Measurements from ENCODE around the gene USP37.
"Not testable (repeated sequence)": the region's sequence is repeated elsewhere in the genome, so short reads cannot be mapped to it uniquely, and the experiment has no call there.

Gene USP37

GRCh38 chr2:218554225-218554624, 13.9 kb downstream of the USP37 start:
- DNase-seq, result not testable (repeated sequence)

- no peak for DNase-seq
Measured at GRCh38 chr2:218547978-218548377, 20.2 kb downstream of the USP37 start.

- DNase-seq, result no peak
Measured at GRCh38 chr2:218547511-218547910, 20.6 kb downstream of the USP37 start.

DNA sequence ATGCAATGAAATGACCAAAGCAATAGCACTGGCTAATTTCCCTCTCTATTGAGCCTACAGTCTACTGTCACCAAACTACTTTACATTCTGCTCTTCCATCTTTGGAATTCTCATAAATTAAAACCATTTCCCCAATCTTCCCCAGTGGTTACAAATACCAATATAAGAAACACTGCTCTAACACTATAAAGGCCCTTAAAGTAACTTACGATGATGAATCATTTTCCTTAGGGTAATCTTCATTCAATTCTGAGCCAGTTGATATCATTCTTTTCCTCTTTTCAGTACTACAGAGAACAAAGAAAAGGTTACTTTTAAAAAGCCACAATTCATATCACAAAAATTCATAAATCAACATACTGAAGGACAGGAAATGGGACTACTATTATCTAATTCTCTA, 22.1 kb downstream of the USP37 start:
- no peak for DNase-seq

DNA sequence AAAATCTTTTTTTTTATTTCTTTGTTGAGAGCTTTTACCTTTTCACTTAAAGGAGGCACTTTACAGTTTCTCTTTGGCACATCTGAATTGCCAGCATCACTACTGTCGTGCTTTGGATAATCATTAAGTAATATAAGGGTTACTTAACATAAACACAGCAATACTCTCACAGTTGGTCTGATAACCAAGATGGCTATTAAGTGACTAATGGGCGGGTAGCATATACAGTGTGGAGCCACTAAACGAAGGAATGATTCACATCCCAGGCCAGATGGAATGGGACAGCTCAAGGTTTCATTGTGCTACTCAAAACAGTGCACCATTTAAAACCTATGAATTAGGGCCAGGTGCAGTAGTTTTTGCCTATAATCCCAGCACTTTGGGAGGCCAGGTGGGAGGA, 28.1 kb downstream of the USP37 start:
- no peak for DNase-seq

DNA sequence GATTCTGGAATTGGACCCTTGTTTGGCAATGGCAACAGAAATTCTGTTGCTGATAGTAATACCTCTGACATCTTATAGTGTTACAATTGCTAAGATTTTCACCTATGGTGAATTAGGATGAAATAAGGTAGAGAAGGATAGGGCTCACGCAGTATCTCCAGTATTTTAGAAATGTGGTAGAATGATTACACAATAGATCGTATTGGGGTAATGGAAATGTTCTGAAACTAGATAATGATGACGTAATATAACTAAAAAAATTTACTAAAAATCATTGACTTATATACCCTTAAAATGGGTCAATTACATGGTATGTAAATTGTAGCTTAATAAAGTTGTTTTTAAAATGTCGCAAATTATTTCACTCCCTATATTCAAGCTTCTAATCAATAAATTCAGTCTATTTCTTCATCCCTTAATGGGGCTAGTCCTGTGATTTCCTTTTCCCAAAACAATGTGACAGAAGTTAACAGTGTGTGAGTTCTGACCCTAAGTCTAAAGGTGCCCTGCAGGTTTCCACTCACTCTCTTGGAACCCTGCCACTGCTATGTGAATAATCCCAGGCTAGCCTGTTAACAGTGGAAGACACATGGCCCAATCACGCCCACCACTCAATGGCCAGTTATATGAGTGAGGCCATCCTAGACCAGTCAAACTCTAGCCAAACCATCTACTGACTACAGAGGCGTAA, 31.2 kb downstream of the USP37 start:
- DNase-seq, result no peak

DNA sequence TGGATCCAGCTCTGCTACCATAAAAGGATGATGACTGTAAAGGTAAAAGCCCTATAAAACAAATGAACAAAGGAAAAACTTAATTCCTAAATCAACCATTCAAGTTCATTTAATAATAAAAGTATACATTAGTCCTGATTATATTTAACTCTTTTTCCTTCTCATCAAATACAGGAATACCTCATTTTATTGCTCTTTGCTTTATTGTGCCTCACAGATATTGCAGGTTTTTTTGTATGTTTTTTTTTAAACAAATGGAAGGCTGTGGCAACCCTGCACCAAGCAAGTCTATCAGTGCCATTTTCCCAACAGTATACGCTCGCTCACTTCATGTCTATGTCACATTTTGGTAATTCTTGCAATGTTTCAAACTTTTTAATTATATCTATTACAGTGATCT, 38.2 kb downstream of the USP37 start:
- no peak for DNase-seq

GRCh38 chr2:218528409-218528808, 39.7 kb downstream of the USP37 start:
- DNase-seq, result not testable (repeated sequence)

DNA sequence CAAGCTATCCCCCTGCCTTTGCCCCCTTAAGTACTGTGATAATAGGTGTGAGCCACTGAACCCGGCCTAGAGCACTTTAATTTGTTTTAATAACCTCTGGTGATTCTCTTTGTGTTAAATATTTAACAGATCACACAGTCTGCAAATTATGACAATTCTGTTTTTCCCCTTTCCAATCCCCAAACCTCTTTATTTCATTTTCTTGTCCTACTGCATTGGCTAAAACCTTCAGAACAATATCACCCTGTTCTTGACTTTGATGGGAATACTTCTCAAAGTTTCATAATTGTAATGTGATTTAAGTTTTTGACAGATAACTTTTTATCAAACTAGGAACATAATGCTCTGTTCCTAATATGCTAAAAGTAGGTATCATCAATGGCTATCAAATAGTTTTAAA, 44.5 kb downstream of the USP37 start:
- no peak for DNase-seq

- no peak for DNase-seq
Measured at GRCh38 chr2:218518876-218519275, 49.3 kb downstream of the USP37 start.

DNA sequence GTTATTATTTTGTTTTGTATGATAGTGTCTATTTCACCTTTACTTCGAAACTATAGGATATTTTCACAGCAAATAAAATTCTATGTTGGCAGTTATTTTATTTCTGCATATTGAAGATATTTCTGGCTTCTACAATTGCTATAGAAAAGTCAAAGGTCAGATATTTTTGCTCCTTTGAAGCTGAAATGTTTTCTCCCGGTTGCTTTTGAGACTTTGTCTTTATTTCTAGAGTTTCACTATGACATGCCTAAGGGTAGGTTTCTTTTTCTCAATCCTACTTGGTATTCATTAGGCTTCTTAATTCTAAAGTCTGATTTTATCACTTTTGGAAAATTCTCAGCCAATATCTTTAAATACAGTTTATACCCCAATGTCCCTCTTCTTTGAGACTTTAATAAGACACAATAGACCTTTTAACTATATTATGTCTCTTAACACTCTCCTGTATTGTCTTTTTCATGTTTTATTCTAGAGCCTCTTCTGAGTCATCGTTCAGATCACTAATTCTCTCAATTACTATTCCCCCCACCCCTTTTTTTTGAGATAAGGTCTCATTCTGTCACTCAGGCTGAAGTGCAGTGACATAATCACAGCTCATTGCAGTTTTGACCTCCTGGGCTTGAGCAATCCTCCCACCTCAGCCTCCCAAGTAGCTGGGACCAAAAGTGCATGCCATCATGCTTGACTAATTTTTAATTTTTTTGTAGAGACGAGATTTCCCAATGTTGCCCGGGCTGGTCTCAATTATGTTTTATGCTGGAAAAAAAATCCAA, 50.5 kb downstream of the USP37 start:
- no peak for DNase-seq

DNA sequence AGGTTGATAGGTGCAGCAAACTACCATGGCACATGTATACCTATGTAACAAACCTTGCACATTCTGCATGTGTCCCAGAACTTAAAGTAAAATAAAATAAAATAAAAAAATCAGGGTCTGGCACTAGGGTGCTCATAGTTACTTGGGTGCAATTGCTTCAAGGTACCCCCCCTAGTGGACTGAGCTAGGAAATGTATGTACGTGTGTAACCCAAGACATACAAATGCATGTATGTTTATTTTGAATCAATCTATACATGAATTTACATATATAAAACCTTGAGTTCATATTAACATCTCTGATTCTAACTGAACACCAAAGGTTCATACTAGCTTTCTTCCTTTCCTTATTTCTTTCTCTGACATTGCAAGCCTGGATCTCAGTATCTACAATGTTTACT, 51.5 kb downstream of the USP37 start:
- no peak for DNase-seq

DNA sequence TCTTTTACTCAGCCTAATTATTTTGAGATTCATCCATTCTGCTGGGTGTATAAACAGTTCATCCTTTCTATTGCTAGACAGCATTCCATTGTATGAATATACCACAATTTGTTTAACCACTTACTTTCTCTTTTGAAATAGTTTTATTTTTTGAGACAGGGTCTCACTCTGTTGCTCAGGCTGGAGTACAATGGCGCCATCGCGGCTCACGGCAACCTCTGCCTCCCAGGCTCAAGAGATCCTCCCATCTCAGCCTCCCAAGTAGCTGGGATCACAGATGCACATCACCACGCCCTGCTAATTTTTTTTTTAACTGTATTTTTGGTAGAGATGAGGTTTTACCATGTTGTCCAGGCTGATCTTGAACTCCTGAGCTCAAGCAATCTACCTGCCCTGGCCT, 54.5 kb downstream of the USP37 start:
- DNase-seq, result no peak

GRCh38 chr2:218508299-218508698, 59.9 kb downstream of the USP37 start:
- DNase-seq, result no peak

DNA sequence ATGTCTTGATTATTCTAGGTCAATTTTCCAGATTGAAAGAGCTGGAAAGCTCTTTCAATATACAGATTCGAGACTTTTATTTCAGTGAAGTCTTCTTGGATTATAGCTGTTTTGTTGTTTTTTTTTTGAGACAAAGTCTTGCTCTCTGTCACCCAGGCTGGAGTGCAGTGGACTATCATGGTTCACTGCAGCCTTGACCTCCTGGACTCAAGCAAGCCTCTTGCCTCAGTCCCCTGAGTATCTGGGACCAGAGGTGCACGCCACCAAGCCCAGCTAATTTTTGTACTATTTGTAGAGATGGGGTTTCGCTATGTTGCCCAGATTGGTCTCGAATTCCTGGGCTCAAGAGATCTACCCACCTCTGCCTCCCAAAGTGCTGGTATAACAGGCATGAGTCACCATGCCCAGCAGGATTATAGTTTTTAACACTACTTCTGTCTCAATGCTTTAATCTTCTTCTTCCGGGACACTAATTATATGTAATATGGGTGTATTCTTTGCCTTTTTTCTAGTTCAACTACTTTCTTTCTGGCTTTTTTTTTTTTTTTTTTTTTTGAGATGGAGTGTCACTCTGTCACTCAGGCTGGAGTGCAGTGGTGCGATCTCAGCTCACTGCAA, 62.3 kb downstream of the USP37 start:
- no peak for DNase-seq

DNA sequence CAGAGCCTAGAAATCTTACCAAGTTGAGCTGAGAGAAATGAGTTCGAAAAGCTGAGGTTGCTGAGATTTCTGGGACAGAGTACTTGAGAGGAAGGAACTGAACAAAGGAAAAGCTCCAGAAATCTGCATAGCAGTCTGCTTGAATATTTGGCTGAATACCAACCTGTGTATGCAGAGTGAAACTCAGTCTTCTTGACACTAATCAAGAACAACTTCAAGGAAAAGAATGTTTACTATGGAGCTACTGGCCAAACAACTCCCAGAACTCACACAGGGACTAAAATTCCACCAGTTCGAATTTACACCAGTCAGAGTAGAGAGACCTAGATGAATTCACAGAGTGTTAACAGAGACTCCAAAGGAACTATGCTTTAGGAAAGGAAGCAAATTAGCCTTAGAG, 66.5 kb downstream of the USP37 start:
- DNase-seq, result no peak

DNA sequence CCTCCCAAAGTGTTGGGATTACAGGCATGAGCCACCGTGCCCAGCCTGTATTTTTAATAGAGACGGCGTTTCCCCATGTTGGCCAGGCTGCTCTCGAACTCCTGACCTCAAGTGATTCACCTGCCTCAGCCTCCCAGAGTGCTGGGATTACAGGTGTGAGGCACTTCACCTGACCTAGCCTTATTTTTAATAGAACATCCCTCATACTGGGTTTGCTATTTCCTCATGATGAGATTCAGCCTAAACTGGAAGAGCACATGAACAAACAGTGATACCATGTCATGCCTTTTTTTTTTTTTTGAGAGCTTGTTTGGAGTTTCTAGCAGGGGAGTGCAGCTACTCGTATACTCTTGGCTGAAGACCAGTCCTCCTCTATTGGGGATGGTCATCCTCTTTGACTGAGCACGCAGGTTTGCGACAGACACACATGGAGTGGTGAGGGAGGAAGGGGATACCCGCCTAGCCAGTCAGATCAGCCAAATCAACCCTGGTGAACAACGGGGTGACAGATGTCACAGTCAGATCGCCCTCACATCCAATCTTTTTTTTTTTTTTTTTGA, 67.6 kb downstream of the USP37 start:
- no peak for DNase-seq

DNA sequence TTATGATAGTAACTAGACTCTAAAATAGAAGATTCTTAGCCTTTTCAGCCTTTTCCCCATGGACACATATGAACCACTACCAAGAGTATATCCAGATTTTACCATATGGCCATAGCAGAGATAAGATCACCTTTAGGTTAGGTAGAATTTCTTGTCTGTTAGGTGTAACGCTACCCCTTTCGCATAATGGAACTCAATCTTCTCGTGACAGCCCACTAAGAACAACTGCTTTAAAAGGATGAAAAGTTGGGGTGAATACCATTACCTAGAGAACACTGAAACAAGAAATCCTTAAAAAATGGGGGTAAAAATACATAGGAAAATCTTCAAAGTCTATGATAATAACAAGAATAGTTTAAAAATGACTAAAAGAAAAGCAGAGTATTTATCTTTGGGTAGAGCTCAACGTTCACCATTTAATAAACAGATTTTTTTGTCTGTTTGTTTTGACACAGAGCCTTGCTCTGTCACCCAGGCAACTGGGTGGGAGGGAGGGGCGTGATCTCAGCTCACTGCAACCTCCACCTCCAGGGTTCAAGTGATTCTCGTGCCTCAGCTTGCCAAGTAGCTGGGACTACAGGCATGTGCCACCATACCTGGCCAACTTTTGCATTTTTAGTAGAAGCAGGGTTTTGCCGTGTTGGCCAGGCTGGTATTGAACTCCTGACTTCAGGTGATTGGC, 82.0 kb downstream of the USP37 start:
- DNase-seq, result no peak

- no peak for DNase-seq
Measured at GRCh38 chr2:218482651-218483050, 85.5 kb downstream of the USP37 start.

- DNase-seq, result no peak
Measured at GRCh38 chr2:218479595-218479994, 88.6 kb downstream of the USP37 start.

DNA sequence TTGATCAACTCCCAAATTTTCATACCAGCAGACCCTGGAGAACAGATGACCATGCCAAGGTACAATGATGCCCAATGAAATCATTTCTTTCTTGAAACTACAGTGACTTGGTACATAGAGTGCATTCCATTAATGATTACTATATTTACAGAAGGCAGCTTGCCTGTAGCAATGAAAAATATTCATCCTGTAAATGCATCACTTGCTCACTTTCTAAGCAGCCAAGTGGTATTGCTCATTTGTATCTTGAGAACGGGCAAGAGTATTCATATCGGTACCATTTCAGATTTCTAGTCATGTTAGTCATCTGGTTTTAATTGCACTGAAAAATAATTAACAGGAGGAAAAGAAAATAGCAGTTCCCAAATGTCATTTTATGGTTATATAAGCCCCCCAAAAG, 89.6 kb downstream of the USP37 start:
- DNase-seq, result no peak

DNA sequence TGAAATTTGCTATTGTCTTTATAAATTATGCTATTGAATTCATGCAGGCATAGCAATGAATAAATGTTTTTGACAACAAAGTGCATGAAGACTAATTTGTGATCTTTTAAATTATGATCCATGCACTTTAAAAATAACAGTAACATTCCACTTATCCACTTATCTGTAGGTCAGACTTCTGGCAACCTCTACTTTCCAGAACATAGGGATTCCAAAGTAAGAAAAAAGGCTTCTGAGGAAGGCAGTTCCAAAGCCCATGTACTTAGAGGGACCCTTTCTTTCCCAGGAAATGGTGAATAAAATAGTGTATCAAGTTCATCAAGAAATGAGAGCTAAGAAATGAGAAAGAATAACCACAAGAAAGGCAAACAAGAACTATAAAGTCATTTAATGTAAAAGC, 90.9 kb downstream of the USP37 start:
- no peak for DNase-seq

DNA sequence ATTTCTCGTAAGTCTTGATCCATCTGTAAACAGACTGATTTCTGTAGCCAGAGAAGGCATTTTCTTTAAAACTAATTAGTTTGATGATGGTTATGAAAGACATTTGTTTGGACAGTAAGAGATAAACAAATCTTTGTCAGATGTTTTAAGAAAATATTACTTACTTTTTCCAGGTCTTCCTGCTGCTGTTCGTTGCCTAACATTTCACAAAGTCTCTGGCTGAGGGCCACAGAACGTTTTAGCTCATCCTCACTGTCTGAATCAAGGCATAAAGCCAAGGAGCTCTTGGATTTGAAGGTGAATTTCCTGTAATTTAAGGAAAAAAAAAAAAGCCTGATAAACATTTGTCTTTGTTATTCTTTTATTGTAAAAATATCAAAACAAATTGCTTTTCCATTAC, 91.5 kb downstream of the USP37 start:
- no peak for DNase-seq
